Kidney tubule cell (primary cell): Measurements from ENCODE around the gene ALDH3A1.
A peak's percentile ranks its signal among the peaks of the same experiment; 100 is the strongest.

Source experiments
- DNase-seq: peaks from one replicate; pipeline ENCODE4 v3.0.0-alpha.2; 2018; ENCODE audit warnings: low spot score

Gene ALDH3A1

DNA sequence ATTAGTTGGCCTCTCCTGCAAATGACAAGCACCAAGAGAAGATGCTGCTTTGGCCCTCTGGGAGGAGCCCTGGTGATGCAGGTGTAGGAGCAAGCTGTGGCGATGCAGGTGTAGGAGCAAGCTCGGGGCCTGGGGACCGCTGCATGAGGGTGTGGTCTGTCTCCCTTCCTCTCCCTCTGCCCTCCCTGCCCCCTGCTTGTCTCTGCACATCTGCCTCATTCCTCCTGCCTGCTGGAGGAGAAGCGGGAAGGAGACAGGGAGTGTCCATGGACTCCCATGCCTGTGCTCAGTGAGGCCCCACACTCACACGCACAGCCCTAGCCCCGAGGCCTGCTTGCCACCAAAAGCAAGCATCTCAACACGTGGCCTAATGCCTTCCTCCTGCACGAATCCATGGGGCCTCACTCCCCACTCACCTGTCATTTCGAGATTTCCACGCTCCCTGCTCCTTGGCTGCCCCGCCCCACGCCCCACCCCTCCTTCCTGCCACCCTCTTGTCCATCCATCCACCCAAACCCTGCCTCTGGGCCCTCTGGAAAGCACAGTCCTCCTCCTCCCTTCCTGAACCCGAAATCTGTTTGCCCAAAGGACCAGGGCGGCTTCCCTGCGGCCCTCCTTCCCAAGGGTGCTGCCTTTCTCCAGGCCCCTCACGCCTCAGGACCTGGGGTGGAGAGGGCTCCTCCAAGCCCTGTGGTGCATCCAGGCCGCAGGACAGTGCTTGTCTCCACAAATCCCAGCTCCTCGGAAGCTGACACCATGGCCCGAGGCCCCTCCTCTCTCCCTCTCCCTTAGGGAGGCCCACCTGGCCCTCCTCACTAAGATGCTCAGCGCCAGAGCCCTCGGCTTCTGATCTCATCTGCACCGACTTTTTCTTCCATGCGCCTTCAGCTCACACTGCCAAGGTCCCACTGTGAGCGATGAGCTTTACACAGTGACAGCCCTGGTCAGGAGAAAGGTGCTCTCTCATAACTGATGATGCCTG, 11.8 kb upstream of the ALDH3A1 start:
- no peak for DNase-seq

DNA sequence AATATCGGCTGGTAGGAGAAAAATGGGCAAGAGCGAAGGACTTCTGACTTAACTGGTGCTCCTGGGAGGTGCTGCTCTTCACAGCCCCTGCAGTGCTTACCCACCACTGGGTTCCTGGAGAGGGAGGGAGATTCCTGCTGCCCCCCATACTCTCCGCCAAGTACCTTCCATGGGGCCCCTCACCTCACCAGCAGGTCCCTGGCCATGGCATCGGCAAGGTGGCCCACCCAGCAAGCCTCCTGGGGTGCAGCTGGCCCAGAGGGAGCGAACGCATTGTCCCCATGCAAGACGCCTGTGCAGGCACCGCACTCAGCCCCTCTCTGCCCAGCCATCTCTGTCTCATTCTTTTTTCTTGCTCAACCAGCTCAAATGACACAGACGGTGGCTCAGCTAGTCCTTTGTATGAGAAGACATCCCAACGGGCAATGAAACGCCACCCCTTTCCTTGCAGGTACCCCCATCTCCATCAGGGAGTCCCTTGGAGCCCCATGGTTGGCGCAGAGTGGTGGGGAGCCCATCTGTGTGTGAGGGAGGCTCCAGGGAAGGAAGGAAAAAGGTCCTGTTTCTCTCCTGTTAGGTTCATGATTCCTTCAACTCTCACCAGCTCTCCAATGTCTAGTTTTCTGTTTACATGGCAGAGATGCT, 9.6 kb upstream of the ALDH3A1 start:
- no peak for DNase-seq

DNA sequence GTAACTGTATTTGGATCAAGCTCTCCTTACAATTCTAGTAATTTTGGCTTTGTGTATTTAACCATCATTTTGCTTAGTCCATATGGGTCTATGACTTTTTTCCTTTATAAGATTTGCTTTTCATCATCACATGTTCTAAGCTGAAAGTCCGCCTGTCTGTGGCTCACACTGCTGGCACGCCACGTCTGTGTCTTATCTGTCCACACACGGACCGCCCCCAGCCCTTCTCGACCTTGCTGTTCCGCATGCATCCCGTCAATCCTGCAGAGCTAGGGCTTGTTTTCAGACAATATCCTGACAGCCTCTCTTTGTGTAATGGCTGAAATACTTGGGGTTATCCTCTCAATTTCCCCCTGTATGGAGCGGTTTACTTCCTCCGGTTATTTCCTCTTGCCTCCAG, 8.4 kb upstream of the ALDH3A1 start:
- DNase-seq, result no peak

DNA sequence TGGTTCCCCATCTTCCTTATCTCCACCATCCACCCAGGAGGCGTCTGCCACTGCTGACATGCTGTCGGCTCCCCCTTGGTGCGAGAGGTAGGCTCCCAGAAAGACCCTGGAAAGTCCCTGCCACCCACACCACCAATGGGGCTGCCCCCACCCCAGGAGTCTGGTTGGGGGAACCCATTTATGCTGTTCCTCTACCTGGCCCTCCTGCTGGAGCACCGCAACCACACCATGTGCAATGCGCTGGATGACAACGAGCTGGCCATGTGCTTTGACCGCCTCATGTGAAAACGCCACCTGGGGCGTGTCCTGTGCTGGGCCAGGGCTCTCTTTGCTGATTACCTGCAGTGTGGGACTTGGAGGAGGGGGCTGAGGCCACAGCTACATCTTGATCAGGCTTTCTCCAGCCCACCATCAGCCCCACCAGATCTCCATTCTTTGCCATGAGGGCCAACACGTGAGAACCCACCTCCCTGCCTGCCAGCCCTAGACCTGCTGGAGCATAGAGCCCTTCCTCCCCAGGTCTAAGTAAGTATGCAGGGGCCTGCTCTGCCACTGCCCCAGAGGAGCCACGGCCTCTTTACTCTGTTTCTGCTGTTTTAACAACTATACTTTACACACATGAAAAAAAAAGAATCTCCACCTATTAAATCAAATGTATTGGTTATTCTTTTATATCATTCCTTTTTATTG, 7.9 kb upstream of the ALDH3A1 start:
- no peak for DNase-seq

DNA sequence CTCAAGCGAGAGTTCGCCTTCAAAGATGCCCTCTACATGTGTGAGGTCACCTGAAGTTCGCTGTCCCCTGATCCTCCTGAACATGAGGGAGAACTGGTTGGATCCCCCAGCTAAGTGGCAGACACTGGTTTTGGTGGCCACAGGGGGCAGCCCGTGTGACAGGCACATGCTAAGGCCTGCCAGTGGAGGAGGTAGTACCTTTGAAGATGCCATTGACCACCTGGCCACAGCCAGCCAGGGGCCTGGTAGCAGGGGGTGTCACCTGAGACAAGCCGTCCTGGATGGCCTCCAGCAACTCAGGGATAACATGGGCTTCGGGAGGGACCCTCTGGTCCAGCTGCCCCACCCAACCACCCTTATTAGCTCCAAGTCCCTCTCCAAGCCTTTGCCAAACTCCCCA, 7.3 kb upstream of the ALDH3A1 start:
- no peak for DNase-seq

DNA sequence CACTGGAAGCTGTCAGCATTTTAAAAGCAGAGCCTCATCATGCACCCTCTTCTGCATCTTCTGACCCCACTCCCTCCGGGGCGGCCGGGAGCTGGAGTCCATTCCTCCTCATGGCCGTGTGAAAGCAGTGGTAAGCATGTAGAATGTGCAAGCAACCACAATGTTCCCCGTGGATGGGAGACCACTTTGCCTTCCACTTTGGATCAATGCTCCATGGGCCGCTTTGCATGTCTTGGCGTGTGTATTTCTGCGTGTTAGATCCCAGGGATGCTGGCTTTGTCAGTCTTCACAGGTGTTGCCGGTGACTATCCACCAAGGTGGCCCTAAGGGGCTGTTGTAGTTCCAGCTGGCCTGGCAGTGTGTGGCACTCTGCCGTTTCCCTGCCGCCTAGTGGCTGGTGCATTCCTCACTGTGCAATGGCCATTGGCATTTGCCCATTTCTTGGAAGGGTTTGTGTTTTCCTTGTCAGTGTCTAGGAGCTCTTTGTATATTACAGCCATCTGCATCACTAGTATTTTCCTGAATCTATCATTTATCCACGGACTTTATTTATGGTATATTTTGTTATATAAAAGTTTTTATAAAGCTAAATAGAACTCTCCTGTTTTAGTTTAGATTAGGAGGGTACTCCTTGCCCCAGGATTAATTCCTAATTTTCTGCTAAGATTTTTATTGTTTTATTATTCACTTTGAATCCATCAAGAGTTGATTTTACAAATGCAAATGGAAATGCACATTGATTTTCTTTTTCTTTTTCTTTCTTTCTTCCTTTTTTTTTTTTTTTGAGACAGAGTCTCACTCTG, 5.8 kb upstream of the ALDH3A1 start:
- peak; percentile 58 for DNase-seq

DNA sequence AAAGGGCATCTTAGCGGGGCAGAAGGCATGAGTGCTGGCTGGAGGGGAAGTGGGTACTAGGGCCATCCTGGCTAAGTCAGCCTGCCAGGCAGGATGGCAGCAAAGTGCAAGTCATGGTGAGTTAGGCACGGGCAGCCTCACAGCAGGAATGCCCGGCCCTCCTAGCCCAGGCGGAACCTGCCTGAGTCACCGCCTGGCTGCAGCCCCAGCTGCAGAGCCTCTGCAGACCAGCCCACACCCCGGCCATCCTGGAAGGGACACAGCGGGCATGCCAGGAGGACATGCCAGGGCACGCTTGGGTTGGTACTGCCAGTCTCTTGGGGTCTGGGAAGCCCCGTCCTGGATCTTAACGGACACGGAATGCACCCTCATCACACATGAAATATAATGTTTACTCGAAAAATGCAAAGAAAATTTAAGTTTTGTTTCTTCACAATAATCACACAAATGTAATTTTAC, 5.0 kb upstream of the ALDH3A1 start:
- peak; percentile 95 for DNase-seq

DNA sequence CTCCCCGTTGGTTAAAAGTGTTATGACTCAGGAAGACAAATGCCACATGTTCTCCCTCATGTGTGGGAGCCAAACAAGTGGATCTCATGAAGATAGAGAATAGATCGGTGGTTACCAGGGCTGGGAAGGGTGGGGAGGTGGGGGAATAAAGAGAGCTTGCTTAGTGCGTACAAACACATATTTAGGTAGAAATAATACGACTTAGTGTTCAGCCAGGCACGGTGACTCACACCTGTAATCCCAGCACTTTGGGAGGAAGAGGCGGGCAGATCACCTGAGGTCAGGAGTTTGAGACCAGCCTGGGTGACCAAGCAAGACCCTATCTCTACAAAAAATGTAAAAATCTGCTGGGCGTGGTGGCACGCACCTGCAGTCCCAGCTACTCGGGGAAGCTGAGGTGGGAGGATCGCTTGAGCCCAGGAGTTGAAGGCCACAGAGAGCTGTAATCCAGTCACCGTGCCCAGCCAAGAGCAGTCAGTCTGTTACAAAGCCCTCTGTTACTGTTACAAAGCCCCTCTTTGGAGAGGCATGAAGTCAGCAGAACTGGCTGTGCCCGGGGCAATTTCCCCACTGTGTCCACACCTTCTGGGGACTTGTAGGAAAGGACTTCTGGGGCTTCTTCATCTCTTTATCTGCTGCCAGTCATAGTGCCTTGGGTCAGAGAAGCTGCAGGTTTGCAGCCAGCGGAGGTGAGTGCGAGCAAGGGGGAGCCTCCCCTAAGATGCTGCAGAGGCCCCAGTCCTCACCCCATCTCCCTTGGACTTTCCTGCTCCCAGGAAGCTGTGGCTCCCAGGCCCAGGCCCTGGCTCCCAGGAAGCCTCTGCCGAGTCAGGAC, 4.3 kb upstream of the ALDH3A1 start:
- no peak for DNase-seq

DNA sequence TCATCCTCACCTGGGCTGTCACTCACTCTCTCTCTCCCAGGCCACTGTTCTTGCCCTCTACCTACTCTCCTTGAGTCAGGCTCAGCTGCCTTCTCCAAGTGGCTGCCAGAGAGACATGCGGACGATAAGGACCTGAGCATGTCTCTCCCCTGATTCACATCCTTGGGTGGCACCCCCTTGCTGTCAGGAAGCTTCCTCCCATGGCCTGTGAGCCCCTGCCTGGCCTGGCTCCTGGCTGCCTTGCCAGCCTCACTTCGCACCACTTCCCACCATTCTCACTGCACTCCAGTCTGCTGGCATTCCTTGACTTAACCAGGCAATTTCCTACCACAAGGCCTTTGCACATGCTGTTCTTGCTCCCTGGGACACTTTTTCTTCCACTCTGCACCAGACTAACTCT, 2.7 kb upstream of the ALDH3A1 start:
- DNase-seq, result peak; percentile 73

DNA sequence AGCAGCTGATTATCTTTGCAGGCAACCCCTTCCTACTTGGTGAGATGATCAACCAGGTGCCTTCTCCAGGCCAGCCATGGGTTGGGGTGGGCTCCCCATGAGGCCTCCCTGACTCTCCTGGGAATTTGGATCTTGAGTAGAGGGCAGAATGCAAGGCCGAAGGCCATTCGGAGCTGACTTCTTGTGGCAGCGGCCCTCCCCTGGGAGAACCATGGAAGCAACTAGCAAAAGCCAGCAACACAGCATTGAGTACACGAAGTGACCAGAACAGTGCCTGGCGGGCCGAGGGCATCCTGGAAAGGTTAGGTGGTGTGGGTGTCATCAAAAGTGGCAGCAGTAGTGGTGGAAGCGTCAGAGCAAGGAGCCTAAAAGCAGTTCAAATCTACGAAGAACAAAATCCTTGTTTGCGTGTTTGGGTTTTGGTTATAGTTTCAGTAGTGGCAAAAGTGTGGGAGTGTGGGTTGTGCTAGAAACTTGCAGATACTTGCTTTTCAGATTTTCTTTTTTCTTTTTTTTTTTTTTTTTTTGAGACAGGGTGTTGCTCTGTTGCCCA, 2.0 kb upstream of the ALDH3A1 start:
- DNase-seq, result no peak

DNA sequence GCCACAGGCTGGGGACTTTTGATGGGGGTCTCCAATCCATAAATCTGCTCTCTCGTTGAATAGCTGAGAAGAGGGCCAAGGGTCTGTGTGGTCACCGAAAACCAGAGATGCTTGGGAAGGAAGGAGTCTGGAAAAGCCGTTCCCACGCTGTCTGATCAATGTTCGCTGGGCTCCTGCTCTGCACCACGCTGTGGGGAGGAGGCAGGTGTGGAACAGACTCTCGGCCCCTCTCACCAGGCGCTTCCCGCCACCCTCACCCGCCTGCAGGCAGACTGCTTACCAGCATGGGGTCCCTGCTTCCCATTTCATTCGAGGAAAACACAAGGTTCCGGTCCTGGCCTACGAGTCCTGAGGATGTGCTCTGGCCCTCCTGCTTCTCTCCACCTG, 702 bp upstream of the ALDH3A1 start:
- DNase-seq, result no peak

DNA sequence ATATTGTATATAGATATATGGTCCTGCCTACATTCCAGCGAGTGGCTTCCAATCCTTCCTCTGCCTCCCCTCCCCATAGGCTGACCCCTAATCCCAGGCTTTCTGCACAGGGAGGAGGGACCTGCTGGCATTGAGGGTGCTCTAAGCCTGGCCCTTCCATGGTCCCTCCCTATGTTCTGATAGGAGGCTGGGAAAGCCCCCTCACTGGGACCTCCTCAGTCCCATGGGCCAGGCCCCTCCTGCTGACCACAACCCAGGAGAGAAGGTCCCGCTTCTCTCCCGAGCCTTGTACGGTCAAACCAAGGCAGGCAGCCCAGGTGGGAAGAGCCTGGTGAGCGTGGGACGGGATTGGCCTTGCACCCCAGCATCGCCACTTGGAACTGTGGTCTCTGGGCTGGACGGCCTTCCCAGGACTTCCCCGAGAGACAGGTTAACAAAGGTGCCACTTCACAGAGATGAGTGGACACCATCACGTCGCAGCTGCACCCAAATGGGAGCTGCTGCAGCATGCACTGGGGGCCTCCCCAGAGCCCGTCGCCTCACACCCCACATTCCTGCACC, 859 bp downstream of the ALDH3A1 start:
- no peak for DNase-seq

DNA sequence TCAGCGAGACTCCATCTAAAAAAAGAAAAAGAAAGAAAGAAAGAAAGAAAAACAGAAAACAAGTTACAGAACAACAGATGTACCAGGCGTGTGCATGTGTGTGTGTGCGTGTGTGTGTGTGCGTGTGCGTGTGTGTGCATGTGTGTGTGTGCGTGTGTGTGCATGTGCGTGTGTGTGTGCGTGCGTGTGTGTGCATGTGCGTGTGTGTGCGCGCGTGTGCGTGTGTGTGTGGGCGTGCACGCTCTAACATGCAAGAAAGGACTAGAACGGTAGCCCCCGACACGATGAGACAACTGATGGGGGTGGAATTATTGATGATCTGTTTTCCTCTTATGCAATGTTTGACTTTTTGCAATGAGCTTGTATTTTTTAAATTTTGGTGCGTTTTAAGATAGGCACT, 1.6 kb downstream of the ALDH3A1 start:
- DNase-seq, result no peak

DNA sequence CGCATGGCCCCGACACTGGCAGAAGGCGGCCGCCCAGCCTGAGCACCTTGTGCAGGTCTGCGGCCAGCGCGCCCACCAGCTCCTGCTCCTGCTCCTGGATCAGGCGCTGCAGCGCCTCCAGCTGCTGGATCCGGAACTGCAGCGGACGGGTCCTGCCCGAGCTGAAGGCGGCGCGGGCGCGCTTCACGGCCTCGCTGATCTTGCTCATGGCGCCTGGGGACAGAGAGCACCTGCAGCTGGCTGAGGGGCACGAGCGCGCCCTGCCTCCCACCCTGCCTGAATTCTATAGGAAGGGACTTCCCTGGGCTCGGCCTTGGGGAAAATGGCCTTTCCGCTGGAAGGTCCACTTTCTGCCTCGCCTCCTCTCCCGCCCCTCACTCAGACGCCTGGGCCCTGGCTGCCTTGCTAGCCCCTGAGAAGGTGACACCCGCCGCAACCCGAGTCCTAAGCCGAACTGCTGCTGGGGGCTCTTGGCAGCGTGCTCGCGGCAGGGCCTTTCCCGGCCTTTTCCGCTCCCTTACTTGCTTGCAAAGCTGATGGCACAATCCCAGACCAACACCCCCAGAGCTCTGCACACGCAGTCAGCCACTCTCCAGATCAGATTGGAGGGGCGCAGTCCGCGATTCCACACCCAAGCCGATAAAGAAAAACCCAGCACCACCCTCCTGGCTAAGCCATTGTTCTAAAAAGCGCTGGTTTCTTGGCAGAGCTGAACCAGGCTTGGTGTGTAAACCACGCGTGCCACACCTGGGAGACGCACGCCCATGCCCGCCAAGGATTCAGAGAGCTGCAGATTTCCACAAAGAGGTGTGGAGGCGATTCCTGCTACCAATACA, 3.0 kb downstream of the ALDH3A1 start:
- DNase-seq, result peak; percentile 80

DNA sequence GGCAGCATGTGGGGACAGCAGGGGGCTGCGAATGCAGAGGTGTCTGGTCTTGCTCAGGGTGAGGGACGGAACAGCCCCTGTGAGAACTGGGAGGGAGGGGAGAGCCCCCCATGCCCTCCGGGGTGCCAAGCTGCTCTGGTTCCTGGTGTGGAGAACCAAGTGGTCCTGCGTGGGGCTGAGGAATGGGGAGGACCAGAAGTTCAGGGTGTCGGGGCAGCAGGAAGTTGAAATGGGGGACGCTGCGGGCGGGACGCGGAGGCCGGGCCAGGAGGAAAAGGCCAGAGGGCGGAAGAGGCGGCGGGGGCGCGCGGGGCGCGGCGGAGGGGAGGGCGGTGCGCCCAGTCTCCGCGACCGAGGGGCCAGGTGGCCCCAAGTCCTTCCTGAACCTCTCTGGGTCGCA, 3.6 kb downstream of the ALDH3A1 start:
- no peak for DNase-seq

DNA sequence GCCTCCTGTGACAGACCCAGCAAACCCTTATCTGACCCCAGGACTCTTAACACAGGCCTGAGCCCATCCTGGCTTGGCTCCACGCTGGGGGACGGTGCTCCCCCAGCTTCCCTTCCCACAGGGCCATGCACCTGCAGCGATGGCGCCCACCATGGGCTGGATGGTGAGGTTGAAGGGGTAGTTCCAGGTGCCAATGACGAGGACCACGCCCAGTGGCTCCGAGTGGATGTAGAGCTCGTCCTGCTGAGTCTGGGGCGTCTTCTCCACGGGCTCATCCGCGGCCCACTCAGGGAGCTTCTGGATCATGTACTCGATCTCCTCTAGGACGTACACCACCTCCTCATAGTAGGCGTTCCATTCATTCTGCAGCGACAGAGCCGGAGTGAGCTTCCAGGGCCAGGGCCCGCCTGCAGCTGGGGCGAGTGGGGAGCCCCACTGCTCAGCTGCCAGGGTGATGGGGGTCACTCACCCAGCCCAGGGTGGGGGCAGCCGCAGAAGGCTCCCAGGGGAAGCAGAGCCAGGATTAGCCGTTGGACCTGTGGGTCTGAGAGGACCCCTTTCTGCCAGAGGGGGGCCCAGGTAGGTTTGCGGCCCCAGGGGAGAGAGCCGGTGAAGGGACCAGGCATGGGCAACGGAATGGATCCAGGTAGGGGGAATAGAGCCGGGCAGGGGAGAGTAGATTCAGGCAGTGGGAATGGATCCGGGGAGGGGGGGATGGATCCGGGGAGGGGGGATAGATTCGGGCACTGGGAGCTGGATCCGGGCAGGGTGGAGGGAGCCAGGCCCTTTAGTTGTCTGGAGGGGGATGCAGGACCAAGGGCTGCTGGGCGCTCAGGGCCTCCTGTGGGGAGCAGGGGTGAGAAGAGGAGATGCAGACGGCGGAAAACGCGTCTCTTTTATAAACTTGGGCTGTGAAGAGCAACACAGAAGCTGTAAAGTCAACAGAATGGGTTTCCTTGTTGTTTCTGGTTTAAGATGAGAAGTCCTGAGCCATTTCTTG, 4.7 kb downstream of the ALDH3A1 start:
- DNase-seq, result no peak

DNA sequence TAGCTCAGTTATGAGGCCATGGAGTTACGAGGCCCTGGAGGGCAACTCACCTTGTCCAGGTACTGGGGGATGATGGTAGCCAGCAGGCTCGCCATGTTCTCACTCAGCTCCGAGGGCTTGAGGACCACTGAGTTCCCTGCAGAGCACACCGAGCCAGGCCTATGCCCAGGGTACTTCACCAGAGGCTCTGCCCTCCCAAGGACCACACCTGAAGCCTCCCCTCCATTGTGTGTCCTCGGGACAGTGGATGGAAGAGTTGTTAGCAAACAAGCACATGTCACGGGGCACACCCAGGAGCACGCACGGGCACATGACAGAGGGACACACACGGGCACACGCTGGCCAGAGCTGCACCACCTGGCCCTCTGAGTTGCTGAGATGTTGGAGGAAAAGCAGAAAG, 5.6 kb downstream of the ALDH3A1 start:
- no peak for DNase-seq

DNA sequence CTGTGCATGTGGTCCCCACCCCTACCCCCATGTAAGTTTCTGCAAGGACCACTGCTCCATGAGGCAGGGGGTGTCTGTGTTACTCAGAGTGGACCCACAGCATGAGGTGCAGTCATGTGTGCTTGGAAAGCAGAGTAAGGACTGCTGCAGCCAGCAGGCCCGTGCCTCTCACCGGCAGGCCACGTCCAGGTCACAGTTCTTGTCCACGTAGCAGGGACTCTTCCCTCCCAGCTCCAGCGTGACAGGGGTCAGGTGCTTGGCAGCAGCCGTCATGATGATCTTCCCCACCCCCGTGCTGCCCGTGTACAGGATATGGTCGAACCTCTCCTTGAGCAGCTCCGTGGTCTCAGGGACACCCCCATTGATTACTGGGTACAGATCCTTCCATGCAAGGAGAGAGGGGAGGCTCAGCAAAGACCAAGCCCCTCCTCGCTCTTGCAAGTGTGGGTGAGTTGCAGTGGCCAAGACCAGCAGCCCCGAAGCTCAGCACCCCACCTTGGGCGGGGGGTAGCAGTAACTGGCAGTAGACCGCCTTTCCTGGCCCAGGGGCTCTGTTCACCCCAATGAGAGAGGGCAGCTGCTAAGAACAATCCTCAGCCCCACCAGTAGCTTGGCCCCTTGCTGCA, 6.2 kb downstream of the ALDH3A1 start:
- DNase-seq, result no peak
